NAMALWA (cell line): ENCODE results near the gene KCND1.
A peak's percentile ranks its signal among the peaks of the same experiment; 100 is the strongest.
"Not testable (repeated sequence)": the region's sequence is repeated elsewhere in the genome, so short reads cannot be mapped to it uniquely, and the experiment has no call there.

ENCODE experiments used
- DNase-seq: peaks from one replicate; pipeline ENCODE4 v3.0.0-alpha.2; 2015; ENCODE audit warnings: low spot score

KCND1 gene

DNA sequence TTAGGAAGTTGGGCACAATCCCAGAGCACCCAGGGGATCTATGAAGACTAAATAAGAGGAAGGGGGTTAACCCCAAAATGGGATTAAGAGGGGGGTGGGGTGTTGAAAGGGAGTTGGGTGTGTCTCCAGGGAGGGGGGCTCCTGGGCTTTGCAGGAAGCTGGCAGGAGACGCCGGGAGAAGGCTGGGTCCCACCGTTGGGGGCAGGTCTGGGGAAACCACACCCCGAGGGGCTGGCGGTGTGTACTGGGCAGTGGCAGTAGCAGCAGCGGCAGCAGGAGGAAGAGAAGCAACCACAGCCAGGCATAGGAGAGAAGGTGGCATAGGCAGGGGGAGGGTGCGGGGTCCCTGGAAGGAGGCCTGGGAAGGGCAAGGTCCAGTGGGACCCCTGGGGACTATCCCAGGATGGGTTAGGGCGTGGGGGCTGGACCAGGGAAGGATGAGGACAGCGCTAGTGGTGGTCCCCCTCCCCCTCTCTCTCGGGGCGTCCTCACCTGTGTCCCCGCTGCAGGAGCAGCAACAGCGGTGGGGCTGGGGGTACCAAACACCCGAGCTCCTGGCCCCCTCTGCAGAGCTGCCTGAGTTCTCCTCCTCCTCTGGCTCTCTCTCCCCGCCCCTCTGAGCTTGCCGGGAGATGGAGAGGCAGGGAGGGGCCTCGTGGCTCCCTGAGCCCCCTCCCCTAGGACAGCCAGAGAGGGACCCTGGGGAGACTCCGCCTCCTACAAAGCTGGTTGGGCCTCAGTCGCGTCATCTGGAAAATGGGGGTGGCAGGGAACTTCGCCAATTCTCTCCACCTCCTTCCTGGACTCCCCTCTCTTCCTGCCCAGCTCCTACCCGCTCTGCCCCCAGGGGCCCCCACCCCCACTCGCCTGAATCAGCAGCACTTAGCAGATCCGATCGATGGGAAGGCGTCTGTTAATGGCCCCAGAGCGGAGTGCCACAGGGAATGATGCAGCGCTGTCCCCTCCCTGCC is at the start of gene KCND1:
Gene KCND1 (minus strand): TSS at position 596 of the 971 bp plus-strand sequence. CDS start 1,573 bp downstream, outside the sequence.
- no peak for DNase-seq

DNA sequence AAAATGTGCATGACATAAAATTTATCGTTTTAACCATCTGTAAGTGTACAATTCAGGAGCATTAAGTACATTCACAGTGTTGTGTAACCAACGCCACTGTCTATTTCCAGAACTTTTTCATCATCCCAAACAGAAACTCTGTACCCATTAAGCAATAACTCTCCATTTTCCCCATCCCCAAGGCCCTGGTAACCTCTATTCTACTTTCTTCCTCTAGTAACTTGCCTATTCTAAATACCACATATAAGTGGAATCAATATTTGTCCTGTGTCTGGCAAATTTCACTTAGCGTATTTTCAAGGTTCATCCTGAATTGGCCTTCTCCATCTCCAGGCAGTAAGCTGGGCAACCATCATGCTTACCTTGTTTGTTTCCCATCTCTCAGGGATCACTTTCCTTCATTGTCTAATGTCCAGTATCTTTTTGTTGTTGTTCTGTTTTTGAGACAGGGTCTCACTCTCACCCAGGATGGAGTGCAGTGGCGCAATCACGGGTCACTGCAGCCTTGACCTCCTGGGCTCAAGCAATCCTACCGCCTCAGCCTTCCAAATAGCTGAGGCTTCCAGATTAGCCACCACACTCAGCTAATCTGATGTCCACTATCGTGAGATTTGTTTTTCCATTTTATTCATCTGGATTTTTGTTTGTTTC is 48.1 kb upstream of the KCND1 start:
- no peak for DNase-seq

DNA sequence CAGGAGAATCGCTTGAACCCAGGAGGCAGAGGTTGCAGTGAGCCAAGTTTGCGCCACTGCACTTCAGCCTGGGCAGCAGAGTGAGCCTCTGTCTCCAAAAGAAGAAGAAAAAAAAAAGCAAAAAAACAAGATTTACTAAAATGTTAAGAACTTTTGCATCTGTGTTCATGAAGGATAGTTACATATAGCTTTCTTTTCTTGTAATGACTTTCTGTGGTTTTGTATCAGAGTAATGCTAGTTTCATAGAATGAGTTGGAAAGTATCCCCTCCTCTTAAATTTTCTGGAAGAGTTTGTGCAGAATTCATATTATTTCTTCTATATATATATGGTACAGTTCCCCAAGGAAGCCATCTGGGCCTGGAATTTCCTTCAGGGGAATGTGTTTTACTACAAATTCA is 47.4 kb upstream of the KCND1 start:
- DNase-seq: no peak

- peak; percentile 11 for DNase-seq
Measured at GRCh38 chrX:49003696-49004095, 32.1 kb upstream of the KCND1 start.

DNA sequence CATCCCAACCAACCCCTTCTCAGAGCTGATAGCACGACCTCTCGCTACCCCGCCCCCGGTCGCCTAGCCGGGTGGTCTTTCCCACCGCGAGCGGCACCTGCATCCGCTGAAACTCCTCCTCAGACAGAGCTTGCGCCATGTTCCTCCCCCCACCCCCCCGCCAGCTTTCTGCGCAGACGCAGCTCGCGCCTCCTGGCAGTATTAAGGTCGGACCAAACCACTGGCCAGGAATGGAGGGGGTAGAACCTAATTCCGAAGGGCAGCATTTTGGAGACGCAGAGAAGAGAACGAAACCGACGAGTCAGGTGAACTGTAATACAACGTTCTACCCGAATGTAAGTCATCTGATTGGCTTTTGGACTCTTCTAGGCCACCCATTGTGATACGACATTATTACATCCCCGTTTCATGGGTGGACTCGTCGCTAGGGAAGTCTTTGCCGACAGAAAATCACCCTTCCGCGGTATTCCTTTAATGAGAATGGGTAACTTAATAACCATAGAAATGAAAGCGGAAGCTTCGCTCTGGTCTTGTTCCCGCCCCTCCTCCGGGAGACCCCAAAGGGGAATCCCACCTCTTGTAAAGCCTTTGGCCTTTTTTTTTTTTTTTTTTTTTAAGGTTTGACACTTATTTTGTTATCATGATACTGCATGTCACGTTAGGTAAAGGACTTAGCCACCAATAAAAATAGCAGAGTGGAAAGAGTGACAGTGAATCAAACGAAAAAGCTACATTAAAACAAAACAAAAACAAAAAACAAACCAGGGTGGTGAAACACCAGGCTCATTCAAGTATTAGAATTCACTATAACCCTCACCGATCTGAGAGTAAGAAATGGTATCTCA is 30.7 kb upstream of the KCND1 start, which contains the start of gene GRIPAP1:
Gene GRIPAP1 (minus strand): TSS at position 174 of the 845 bp plus-strand sequence. CDS start 35 bp downstream, at position 139.
- DNase-seq: peak; percentile 89

DNA sequence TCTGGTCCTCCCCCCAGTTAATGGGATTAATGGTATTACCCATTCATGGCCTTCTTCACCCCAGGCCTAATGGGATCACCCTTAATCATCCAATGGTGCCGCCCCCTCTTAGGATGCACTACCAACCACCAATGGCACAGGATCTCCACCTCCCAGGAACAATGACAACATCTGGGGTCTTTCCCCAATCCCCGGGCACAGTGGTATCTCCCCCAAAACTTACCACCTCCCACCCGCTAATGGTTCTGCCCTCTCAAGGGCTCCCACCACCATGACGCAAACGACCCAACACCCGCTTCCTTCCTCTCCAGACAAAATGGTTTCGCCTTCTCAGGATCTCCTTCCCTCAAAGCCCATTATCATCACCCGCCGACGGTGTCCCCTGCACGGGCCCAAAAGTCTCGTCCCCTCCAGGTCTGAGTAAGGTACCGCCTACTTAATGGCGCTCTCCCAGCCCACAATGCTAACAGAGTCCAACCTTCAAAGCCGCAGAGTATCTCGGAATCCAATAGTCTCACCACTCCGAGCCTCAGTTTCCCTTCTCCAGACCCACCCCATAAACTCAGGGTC is 30.0 kb upstream of the KCND1 start:
- peak; percentile 66 for DNase-seq

- DNase-seq: no peak
Measured at GRCh38 chrX:49000636-49001035, 29.0 kb upstream of the KCND1 start.

- no peak for DNase-seq
Measured at GRCh38 chrX:48999030-48999429, 27.4 kb upstream of the KCND1 start.

DNA sequence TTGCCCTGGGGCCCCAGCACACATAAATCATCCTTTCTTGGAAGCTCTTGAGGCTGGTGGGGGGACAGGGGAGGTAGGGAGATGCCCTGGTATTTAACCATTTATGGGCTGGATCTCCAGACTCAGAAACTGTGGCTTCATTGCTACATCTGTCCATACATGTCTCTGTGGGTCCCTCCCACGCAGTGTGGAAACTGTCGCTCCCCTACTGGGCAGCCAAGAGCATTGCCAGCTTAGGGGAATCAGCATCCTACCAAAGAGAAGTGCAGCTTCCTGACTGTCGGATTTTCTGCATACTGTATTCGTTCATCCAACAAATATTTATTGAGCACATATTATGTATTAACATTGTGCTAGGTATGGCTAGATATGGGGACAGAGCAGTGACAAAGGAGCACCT is 26.7 kb upstream of the KCND1 start:
- DNase-seq: no peak

- DNase-seq: no peak
Measured at GRCh38 chrX:48997865-48998264, 26.2 kb upstream of the KCND1 start.

DNA sequence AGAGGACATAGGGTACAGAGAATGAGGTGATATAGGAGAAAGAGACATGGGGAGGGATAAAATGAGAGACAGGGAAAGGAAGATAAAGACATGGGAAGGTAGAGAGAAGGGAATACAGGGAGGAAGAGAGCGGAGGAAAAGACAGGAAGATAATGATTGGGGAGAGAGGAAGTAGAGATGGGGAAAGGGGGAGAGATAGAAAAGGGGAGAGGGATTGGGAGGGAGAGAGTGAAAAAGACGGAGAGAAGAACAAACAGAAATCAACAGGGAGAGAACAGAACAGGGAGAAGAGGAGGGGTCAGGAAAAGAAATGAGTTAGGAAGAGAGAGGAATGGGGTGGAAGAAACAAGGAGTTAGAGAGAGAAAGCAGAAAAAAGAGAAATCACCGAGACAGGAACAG is 25.8 kb upstream of the KCND1 start:
- no peak for DNase-seq

DNA sequence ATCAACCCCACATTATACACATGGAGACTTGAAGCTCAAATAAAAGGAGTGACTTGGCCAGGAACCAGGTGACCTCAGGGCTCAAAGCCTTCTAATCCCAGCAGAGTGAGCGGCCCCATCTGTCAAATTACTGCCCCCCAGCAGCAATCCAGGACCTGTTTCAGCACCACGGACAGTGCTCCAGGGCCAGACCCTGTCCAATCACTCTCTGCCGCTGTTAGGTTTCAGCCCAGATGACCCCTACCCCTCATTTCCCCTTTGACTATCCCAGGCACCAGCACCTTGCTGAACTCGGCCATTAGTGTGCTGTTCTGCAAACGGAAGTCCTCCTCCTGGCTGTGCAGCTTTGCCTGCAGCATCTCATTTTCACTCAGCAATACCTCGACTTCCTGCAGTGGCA is 25.3 kb upstream of the KCND1 start:
- no peak for DNase-seq

DNA sequence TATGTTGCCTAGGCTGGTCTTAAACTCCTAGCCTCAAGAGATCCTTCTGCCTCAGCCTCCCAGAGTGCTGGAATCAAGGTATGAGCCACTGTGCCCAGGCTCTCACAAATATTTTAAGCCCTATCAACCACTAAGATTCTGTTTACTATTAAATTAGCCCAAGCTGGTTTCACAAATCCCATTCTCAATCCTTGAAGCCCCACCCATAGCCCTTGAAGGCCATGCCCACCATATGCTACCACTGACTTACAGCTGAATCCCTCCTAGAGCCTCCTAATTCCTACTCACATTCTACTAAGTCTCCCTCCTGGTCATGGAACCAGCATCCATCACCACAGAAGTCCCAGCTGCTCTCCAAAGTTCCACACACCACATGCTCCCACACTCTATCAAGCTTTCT is 20.7 kb upstream of the KCND1 start:
- no peak for DNase-seq

GRCh38 chrX:48989483-48989882 is 17.8 kb upstream of the KCND1 start:
- no peak for DNase-seq

DNA sequence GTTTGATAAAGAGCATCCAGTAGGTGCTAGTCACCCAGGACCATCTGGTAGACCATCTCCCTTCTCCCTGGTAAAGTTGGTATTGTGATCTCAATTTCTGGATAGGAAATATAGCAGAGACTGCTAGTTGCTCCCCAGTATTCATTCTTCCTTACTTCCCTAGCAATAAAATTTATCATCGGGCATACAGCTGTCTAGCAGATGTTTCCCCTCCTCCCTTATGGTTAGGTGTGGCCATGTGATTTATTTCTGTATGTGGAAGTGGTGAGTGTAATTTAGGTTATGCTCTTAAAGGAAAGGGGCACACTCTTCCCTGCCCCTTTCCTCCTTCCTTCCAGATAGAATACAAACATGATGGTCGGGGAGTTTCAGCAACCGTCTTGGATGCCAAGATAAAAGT is 12.3 kb upstream of the KCND1 start:
- no peak for DNase-seq

GRCh38 chrX:48983081-48983480 is 11.4 kb upstream of the KCND1 start:
- DNase-seq: no peak

GRCh38 chrX:48981178-48981577 is 9.5 kb upstream of the KCND1 start:
- DNase-seq: no peak

DNA sequence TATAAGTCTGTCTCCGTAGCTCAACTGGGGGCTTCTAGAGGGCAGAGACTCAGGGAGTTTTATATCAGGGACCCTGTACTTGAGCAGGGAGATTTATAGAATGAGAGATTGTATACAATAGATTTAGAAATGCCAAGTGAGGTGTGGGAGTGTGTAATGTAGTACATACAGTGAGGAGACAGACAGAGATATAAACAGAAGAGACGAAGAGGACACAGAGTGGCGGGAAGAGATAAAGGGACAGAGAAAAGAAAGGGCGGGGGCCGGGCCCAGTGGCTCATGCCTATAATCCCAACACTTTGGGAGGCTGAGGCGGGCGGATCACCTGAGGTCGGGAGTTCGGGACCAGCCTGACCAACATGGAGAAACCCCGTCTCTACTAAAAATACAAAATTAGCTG is 8.7 kb upstream of the KCND1 start:
- not testable (repeated sequence) for DNase-seq

DNA sequence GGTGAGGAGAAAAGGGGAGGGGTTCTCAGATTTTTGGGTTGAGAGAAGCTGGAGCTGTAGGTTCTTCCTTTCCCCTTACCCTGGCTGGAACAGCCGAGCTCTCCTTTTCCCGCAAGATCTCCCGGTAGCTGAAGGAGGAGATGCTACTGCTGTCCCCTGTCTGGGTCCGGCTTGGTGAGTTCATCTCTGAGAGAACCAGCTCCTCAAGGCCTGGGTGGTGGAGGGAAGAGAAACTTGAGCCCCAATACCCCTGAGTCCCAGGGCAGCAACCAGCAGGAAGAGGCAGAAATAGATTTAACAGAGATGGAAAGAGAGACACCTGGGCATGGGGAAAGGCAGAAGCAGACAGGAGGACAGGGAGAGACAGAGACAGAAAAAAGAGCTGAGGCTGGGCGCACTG is 6.6 kb upstream of the KCND1 start:
- no peak for DNase-seq

DNA sequence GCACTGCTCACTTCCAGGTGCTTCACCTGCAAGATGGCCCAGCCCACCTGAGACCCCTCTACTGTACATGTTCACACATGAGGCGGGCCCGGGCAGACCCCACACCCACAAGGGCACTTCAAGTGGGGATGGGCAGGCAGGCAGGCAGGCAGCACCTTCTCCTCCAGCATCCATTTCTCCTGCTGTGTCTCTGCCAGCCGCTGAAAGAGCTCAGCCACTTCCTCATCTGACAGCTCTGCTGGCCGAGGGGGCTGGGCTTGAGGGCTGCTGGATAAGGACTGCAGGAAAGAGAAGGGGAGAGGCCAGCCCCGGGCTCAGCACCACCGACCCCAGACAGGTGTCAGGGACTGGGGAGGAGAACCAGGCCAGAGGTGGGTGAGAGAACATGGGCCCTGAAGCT is 4.4 kb upstream of the KCND1 start:
- no peak for DNase-seq

DNA sequence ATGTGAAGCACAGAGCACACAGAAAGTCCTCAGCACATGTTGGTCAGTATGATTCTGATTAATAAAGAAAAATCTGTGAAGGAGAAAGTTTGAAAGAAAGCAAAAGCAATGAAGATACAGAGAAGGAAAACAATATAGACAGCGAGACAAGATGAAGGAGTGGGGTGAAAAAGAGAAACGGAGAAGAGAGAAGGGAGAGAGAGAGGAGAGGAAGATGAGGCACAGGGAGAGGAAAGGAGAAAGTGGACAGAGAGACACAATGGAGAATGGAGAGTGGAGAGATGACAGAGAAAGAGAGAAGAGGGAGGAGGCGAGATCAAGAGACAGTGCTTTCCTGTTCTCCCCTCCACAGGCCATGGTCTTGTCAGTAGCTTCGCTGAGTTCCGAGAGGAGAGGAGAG is 3.9 kb upstream of the KCND1 start:
- DNase-seq: no peak

GRCh38 chrX:48975041-48975440 is 3.4 kb upstream of the KCND1 start:
- DNase-seq: no peak
